ENCODE results near the gene WNT9A.

The WNT9A gene, protein sequence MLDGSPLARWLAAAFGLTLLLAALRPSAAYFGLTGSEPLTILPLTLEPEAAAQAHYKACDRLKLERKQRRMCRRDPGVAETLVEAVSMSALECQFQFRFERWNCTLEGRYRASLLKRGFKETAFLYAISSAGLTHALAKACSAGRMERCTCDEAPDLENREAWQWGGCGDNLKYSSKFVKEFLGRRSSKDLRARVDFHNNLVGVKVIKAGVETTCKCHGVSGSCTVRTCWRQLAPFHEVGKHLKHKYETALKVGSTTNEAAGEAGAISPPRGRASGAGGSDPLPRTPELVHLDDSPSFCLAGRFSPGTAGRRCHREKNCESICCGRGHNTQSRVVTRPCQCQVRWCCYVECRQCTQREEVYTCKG

DNA sequence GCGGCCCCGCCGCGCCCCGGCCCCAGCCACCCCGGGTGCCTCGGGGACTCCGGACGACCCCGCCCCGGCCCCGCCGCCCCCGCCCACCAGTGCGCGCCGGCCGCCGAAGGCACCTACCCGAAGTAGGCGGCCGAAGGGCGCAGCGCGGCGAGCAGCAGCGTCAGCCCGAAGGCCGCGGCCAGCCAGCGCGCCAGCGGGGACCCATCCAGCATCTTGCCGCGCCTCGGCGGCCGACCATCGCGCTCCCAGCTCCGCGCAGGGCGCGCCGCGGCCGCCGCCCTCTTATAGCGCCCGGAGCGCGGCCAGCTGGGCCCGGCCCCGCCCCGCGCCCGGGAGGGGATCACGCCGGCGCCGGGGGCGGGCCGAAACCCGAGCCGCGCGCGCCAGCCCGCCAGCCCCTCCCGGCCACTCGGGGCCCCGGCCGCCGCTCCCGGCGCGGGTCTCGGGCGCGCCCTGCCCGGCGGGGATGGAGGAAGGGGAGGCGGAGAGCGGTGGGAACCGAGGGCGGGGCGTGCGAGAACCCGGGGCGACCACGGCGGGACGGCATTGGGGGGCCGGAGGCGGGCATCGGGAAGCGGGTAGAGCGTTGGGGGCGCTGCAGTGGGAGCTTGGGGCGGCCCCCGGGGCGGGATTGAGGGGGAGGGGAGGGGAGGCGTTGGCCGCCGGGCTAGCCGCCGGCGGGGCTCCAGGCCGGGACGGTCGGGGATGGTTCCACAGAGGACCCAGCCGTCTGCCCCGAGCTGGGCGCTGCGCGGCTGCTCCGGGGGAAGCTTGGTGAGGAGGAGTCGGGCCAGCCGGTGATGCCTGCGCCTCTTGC is at the start of gene WNT9A:
Gene WNT9A, minus strand, starts transcription at position 257 of the 817 bp plus-strand sequence. Its CDS starts 45 bp downstream, at position 212.
- Histone ChIP-seq H3K9me3 (ENCODE audit: control insufficient read depth, insufficient read depth, low read length) (no peaks in the 10 kb centered on the region), H3K9me2 (replicated peaks; ENCODE audit: control insufficient read depth, low read length) (no peaks in the 10 kb centered on the region), H3K4me2 (ENCODE audit: low read length) (no peak within 1 kb of the TSS), H3K79me2 (ENCODE audit: control insufficient read depth, low read length) (no peaks in the 10 kb centered on the region), H3F3A (ENCODE audit: control insufficient read depth, insufficient read depth) (no peaks in the 10 kb centered on the region), H3K36me3 (ENCODE audit: control insufficient read depth, low read length) (no peaks in the 10 kb centered on the region), H3K27me3 (ENCODE audit: control insufficient read depth, low read length) (peaks cover 2% of the 10 kb centered on the region; the same call in 1 of the 2 replicates), H3K4me3 (ENCODE audit: low read length) (no peak within 1 kb of the TSS), H3K4me1 (ENCODE audit: control insufficient read depth, low read length) (no peaks in the 10 kb centered on the region), H3K27ac (ENCODE audit: low read depth, low read length) (no peak within 1 kb of the TSS), H4K20me1 (ENCODE audit: control insufficient read depth, insufficient read depth, low read depth, low read length) (no peaks in the 10 kb centered on the region)
- no peak for TF ChIP-seq EZH2phosphoT487 (IDR thresholded peaks at IDR 0.05; ENCODE audit: borderline replicate concordance, low read length)
- TF ChIP-seq, protein P1, sequence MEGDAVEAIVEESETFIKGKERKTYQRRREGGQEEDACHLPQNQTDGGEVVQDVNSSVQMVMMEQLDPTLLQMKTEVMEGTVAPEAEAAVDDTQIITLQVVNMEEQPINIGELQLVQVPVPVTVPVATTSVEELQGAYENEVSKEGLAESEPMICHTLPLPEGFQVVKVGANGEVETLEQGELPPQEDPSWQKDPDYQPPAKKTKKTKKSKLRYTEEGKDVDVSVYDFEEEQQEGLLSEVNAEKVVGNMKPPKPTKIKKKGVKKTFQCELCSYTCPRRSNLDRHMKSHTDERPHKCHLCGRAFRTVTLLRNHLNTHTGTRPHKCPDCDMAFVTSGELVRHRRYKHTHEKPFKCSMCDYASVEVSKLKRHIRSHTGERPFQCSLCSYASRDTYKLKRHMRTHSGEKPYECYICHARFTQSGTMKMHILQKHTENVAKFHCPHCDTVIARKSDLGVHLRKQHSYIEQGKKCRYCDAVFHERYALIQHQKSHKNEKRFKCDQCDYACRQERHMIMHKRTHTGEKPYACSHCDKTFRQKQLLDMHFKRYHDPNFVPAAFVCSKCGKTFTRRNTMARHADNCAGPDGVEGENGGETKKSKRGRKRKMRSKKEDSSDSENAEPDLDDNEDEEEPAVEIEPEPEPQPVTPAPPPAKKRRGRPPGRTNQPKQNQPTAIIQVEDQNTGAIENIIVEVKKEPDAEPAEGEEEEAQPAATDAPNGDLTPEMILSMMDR (IDR thresholded peaks at IDR 0.05; ENCODE audit: low read depth, low read length, poor library complexity, severe bottlenecking), result no peak

DNA sequence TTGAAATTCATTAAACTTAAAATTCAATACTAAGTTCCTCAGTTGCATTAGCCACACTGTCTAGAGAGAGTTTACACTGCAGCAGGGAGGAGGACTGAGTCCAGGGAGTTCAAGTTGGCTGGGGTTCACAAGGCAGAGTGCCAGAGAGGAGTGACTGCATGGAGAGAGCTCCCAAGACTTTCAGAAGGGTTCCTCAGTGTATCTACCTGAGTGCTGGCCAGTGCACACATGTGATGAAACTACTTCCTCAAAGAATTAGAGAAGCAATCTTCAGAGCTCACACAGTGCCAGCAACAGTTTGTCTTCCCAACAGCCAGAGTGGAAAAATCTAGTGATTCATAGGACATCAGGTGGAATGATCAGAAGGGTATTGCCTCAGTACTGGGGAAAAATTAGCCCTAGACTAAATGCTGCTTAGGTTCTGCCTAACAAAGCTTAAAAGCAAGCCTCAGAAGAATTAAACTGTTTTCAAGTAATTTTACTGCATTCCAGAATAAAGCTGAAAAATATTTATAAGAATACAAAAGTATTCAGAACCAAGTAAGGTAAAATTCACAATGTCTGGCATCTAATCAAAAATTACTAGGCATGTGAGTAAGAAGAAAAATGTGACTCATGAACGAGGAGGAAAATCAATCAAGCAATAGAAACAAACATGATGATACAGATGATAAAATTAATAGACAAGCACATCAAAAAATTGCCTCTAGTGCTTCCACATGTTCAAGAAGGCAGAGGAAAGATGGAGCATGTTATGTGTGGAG is 48.6 kb upstream of the WNT9A start:
- Histone ChIP-seq H3K4me2 (ENCODE audit: low read length) (no peak overlapping the region), H3K27me3 (ENCODE audit: control insufficient read depth, low read length) (no peaks in the 10 kb centered on the region), H3F3A (ENCODE audit: control insufficient read depth, insufficient read depth) (no peaks in the 10 kb centered on the region), H3K36me3 (ENCODE audit: control insufficient read depth, low read length) (no peaks in the 10 kb centered on the region), H3K9me3 (ENCODE audit: control insufficient read depth, insufficient read depth, low read length) (peaks cover 1% of the 10 kb centered on the region; the same call in 1 of the 2 replicates), H3K4me3 (ENCODE audit: low read length) (no peak overlapping the region), H3K79me2 (ENCODE audit: control insufficient read depth, low read length) (no peaks in the 10 kb centered on the region), H3K9me2 (replicated peaks; ENCODE audit: control insufficient read depth, low read length) (no peaks in the 10 kb centered on the region), H4K20me1 (ENCODE audit: control insufficient read depth, insufficient read depth, low read depth, low read length) (no peaks in the 10 kb centered on the region), H3K27ac (ENCODE audit: low read depth, low read length) (no peak overlapping the region), H3K4me1 (ENCODE audit: control insufficient read depth, low read length) (no peaks in the 10 kb centered on the region)
- TF ChIP-seq, protein P1 (IDR thresholded peaks at IDR 0.05; ENCODE audit: low read depth, low read length, poor library complexity, severe bottlenecking), result no peak
- no peak for TF ChIP-seq EZH2phosphoT487 (IDR thresholded peaks at IDR 0.05; ENCODE audit: borderline replicate concordance, low read length)

DNA sequence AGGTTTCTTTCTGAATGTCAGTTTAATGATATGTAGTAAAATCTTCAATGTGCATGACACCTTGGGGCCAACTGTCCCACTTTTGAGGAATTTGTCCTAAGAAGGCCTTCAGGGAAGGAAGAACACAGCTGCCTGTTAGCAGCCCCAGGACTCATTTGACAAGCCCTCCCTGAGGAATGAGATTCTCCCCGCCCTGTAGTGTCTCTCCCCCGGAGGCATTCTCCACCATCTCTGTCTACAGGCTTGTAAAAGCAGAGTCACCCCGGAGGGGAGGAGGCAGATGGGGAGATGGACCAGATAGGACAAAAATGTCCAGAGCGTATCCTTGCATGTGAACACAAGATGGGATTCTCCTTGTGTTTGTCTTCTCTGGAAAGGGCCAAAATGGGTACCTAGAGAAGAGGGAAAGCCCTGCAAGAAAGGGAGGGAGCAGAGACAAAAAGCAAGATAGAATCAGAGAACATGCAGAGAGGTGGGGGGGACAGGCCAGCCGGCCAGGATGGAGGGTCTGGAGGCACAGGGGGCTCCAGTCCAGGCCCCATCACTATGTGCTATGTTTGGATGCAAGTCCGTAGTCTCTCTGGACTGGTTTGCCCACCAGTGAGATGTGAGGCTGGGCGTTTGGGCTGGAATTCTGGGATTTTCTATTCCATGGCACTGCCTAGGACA is 47.0 kb upstream of the WNT9A start:
- Histone ChIP-seq H3K27ac (ENCODE audit: low read depth, low read length) (no peak overlapping the region), H3F3A (ENCODE audit: control insufficient read depth, insufficient read depth) (no peaks in the 10 kb centered on the region), H3K9me2 (replicated peaks; ENCODE audit: control insufficient read depth, low read length) (no peaks in the 10 kb centered on the region), H3K4me2 (ENCODE audit: low read length) (no peak overlapping the region), H3K36me3 (ENCODE audit: control insufficient read depth, low read length) (no peaks in the 10 kb centered on the region), H4K20me1 (ENCODE audit: control insufficient read depth, insufficient read depth, low read depth, low read length) (no peaks in the 10 kb centered on the region), H3K79me2 (ENCODE audit: control insufficient read depth, low read length) (no peaks in the 10 kb centered on the region), H3K4me3 (ENCODE audit: low read length) (no peak overlapping the region), H3K27me3 (ENCODE audit: control insufficient read depth, low read length) (no peaks in the 10 kb centered on the region), H3K4me1 (ENCODE audit: control insufficient read depth, low read length) (no peaks in the 10 kb centered on the region), H3K9me3 (ENCODE audit: control insufficient read depth, insufficient read depth, low read length) (peaks cover 2% of the 10 kb centered on the region; the same call in 1 of the 2 replicates)
- TF ChIP-seq EZH2phosphoT487 (IDR thresholded peaks at IDR 0.05; ENCODE audit: borderline replicate concordance, low read length), result no peak
- TF ChIP-seq, protein P1 (IDR thresholded peaks at IDR 0.05; ENCODE audit: low read depth, low read length, poor library complexity, severe bottlenecking), result no peak
